Measurements from ENCODE around the gene RAPGEF1.

- TF ChIP-seq CTCF (IDR thresholded peaks at IDR 0.05) (no peak), POLR2A (IDR thresholded peaks at IDR 0.05) (no peak)
Measured at GRCh38 chr9:131612851-131613250, 127.0 kb downstream of the RAPGEF1 start.
